WTC11 (cell line): Measurements from ENCODE around the gene CCBE1. TPM values are rescaled to one million over a fixed set of nuclear protein-coding genes. Genes with fewer than 3 reads are reported as not detected.

Experiments
- ATAC-seq: fragments of 200-7000 bp; cut with Tn5 transposase; 2 replicates; pipeline ENCODE4 v1.10.0; 2021; ENCODE audit warnings: mild to moderate bottlenecking, moderate library complexity
- CTCF ChIA-PET: fragments of 300-600 bp; sonication (Branson Sonifier 250); formaldehyde crosslinking; loops from one replicate; lab custom pipeline; 2021; ENCODE audit warnings: antibody characterized with exemption; lab: Charles Lee
- POLR2A ChIA-PET: fragments of 350-600 bp; sonication (Branson Sonifier 250); formaldehyde crosslinking; loops from one replicate; lab custom pipeline; 2021; ENCODE audit warnings: antibody characterized with exemption; lab: Charles Lee
- DNase-seq: peaks from one replicate; pipeline ENCODE4 v3.0.0; 2021; ENCODE audit warnings: low spot score
- H3K27ac Mint-ChIP-seq: 2 replicates; pipeline ENCODE4 v1.8.0; 2021; ENCODE audit warnings: mixed read lengths
- H3K27me3 Mint-ChIP-seq: 2 replicates; pipeline ENCODE4 v1.8.0; 2021; ENCODE audit warnings: low read depth, mild to moderate bottlenecking, moderate library complexity, mixed read lengths
- H3K36me3 Mint-ChIP-seq: 2 replicates; pipeline ENCODE4 v1.8.0; 2021; ENCODE audit warnings: mixed read lengths
- H3K4me1 Mint-ChIP-seq: 2 replicates; pipeline ENCODE4 v1.8.0; 2022; ENCODE audit warnings: mixed read lengths
- H3K4me3 Mint-ChIP-seq: 2 replicates; pipeline ENCODE4 v1.8.0; 2021; ENCODE audit warnings: mild to moderate bottlenecking, moderate library complexity, mixed read lengths
- H3K9me3 Mint-ChIP-seq: 2 replicates; pipeline ENCODE4 v1.8.0; 2021; ENCODE audit warnings: mixed read lengths
- ATF1 ChIP-seq: sonication (generic); formaldehyde crosslinking; IDR thresholded peaks from 2 replicates; pipeline ENCODE4 v1.8.1; 2023; ENCODE audit warnings: mild to moderate bottlenecking, moderate library complexity, missing genetic modification reagents
- IRF2 ChIP-seq: sonication (generic); formaldehyde crosslinking; IDR thresholded peaks from 2 replicates; pipeline ENCODE4 v1.8.0; 2022; ENCODE audit warnings: low read depth, missing genetic modification reagents, borderline replicate concordance
- NFATC4 ChIP-seq: fragments of 250-450 bp; sonication (Bioruptor Pico); IDR thresholded peaks from 2 replicates; pipeline ENCODE4 v1.9.0; 2021; ENCODE audit warnings: mild to moderate bottlenecking
- SOX15 ChIP-seq: fragments of 250-450 bp; sonication (Bioruptor Pico); IDR thresholded peaks from 2 replicates; pipeline ENCODE4 v1.9.0; 2021; ENCODE audit warnings: mild to moderate bottlenecking
- TCF7 ChIP-seq: sonication (generic); formaldehyde crosslinking; IDR thresholded peaks from 2 replicates; pipeline ENCODE4 v1.8.0; 2022; ENCODE audit warnings: mild to moderate bottlenecking, low read depth, missing genetic modification reagents, moderate library complexity
- ZNF263 ChIP-seq: sonication (generic); formaldehyde crosslinking; IDR thresholded peaks from 2 replicates; pipeline ENCODE4 v1.8.1; 2022; ENCODE audit warnings: low read depth, mild to moderate bottlenecking, moderate library complexity, missing genetic modification reagents
- ZNF416 ChIP-seq: fragments of 250-450 bp; sonication (Bioruptor Pico); IDR thresholded peaks from 2 replicates; pipeline ENCODE4 v1.9.0; 2021; ENCODE audit warnings: mild to moderate bottlenecking, inconsistent platforms
- total RNA-seq: library from RNA; stranded (reverse); gene quantifications from 3 replicates; pipeline ENCODE4 v1.2.3, GENCODE V29; 2021
- TF ChIP-seq, protein P1 (sequence below): sonication (generic); formaldehyde crosslinking; IDR thresholded peaks from 2 replicates; pipeline ENCODE4 v1.8.0; 2022; ENCODE audit warnings: mild to moderate bottlenecking, missing genetic modification reagents
- TF ChIP-seq, protein P2 (sequence below): fragments of 250-450 bp; sonication (Bioruptor Pico); IDR thresholded peaks from 2 replicates; pipeline ENCODE4 v2.1.2; 2022; ENCODE audit warnings: mild to moderate bottlenecking, moderate library complexity
- TF ChIP-seq, protein P3 (sequence below): sonication (generic); formaldehyde crosslinking; IDR thresholded peaks from 2 replicates; pipeline ENCODE4 v1.8.1; 2023; ENCODE audit warnings: mild to moderate bottlenecking, moderate library complexity, missing genetic modification reagents
- TF ChIP-seq, protein P4 (sequence below): fragments of 250-450 bp; sonication (Bioruptor Pico); IDR thresholded peaks from 2 replicates; pipeline ENCODE4 v1.8.0; 2021; ENCODE audit warnings: mild to moderate bottlenecking
- TF ChIP-seq, protein P5 (sequence below): sonication (generic); formaldehyde crosslinking; conservative IDR thresholded peaks from 2 replicates; pipeline ENCODE4 v1.8.1; 2022; ENCODE audit warnings: mild to moderate bottlenecking, missing genetic modification reagents
- TF ChIP-seq, protein P6 (sequence below): sonication (generic); formaldehyde crosslinking; IDR thresholded peaks from 2 replicates; pipeline ENCODE4 v1.8.1; 2022; ENCODE audit warnings: mild to moderate bottlenecking, moderate library complexity, missing genetic modification reagents
- TF ChIP-seq, protein P7 (sequence below): fragments of 200-600 bp; IDR thresholded peaks from 2 replicates; pipeline ENCODE4 v1.8.0; 2022; ENCODE audit warnings: antibody characterized with exemption
- TF ChIP-seq, protein P8 (sequence below): sonication (generic); formaldehyde crosslinking; conservative IDR thresholded peaks from 2 replicates; pipeline ENCODE4 v1.8.1; 2023; ENCODE audit warnings: mild to moderate bottlenecking, low read depth, missing genetic modification reagents, moderate library complexity

Gene CCBE1
- total RNA-seq, 1 experiment from 2014 or later: 9.7 TPM

DNA sequence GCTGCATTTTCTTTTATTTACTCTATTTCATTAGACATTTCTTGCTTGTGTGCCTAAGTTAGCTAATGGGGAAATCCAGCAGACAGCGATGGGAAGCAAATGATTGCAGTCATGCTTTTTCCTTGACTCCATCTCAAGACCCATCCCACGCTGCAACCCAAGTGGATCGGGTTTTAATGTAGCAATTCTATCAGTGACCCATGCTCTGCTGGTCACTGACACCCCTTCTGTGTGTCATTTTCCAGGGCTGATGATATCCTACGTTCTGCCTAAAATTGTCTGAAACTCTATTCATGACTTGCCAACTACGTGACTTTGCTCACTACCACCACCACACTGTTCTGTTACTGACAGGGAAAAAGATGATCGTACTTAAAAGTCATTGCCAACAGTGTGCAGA is 129.8 kb downstream of the CCBE1 start:
- Mint-ChIP-seq H3K36me3 (no peaks in the 10 kb centered on the region), H3K4me3 (no peak overlapping the region), H3K9me3 (no peaks in the 10 kb centered on the region), H3K4me1 (peaks cover 32% of the 10 kb centered on the region), H3K27ac (no peak overlapping the region), H3K27me3 (no peaks in the 10 kb centered on the region)
- TF ChIP-seq ATF1 (CRISPR knock-in tag) (no peak), IRF2 (CRISPR knock-in tag) (no peak), SOX15 (CRISPR knock-in tag) (no peak)
- TF ChIP-seq, protein P1, sequence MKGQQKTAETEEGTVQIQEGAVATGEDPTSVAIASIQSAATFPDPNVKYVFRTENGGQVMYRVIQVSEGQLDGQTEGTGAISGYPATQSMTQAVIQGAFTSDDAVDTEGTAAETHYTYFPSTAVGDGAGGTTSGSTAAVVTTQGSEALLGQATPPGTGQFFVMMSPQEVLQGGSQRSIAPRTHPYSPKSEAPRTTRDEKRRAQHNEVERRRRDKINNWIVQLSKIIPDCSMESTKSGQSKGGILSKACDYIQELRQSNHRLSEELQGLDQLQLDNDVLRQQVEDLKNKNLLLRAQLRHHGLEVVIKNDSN (CRISPR knock-in tag): no peak
- ATAC-seq (no peak), DNase-seq (no peak)
- POLR2A ChIA-PET: no interaction called here
- CTCF ChIA-PET: interaction anchor here (0.6 to 1.1 kb wide), 2 partner anchors 9 to 1741 kb away, joined by 4 to 5 read pairs; no protein-coding TSS in a partner anchor

DNA sequence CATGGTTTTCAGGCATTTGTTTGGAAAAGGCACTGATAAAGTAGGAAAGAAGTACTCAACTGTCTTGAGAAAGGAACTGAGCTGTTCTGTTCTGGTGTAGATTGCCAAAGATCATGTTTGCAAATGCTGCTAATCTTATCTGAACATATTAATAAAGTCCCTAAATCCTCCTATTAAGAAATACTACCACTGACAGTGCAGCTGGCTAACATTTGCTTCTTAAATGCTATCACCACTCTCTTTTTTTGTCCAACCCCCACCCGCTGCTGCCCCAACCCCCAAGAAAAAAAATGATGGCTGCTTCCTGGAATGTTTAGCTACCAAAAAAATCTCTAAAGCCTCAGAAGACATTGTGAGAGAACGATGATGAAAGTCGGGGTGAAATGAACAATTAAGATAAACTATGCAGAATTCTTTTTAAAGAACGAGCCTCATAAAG is 130.7 kb downstream of the CCBE1 start:
- H3K9me3 Mint-ChIP-seq: no peaks in the 10 kb centered on the region
- no peak for DNase-seq
- no peaks in the 10 kb centered on the region for H3K27me3 Mint-ChIP-seq
- H3K4me3 Mint-ChIP-seq: no peak overlapping the region
- POLR2A ChIA-PET: no interaction called here
- no peak overlapping the region for H3K27ac Mint-ChIP-seq
- TF ChIP-seq, protein P2, sequence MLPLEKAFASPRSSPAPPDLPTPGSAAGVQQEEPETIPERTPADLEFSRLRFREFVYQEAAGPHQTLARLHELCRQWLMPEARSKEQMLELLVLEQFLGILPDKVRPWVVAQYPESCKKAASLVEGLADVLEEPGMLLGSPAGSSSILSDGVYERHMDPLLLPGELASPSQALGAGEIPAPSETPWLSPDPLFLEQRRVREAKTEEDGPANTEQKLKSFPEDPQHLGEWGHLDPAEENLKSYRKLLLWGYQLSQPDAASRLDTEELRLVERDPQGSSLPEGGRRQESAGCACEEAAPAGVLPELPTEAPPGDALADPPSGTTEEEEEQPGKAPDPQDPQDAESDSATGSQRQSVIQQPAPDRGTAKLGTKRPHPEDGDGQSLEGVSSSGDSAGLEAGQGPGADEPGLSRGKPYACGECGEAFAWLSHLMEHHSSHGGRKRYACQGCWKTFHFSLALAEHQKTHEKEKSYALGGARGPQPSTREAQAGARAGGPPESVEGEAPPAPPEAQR: no peak
- TF ChIP-seq SOX15 (CRISPR knock-in tag): no peak
- TF ChIP-seq TCF7 (CRISPR knock-in tag): no peak
- TF ChIP-seq, protein P3, sequence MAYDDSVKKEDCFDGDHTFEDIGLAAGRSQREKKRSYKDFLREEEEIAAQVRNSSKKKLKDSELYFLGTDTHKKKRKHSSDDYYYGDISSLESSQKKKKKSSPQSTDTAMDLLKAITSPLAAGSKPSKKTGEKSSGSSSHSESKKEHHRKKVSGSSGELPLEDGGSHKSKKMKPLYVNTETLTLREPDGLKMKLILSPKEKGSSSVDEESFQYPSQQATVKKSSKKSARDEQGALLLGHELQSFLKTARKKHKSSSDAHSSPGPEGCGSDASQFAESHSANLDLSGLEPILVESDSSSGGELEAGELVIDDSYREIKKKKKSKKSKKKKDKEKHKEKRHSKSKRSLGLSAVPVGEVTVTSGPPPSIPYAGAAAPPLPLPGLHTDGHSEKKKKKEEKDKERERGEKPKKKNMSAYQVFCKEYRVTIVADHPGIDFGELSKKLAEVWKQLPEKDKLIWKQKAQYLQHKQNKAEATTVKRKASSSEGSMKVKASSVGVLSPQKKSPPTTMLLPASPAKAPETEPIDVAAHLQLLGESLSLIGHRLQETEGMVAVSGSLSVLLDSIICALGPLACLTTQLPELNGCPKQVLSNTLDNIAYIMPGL (CRISPR knock-in tag): no peak
- TF ChIP-seq NFATC4 (CRISPR knock-in tag): no peak
- TF ChIP-seq, protein P4, sequence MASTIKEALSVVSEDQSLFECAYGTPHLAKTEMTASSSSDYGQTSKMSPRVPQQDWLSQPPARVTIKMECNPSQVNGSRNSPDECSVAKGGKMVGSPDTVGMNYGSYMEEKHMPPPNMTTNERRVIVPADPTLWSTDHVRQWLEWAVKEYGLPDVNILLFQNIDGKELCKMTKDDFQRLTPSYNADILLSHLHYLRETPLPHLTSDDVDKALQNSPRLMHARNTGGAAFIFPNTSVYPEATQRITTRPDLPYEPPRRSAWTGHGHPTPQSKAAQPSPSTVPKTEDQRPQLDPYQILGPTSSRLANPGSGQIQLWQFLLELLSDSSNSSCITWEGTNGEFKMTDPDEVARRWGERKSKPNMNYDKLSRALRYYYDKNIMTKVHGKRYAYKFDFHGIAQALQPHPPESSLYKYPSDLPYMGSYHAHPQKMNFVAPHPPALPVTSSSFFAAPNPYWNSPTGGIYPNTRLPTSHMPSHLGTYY (CRISPR knock-in tag): no peak
- no peak for TF ChIP-seq ZNF416
- TF ChIP-seq, protein P5, sequence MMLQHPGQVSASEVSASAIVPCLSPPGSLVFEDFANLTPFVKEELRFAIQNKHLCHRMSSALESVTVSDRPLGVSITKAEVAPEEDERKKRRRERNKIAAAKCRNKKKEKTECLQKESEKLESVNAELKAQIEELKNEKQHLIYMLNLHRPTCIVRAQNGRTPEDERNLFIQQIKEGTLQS (CRISPR knock-in tag): no peak
- TF ChIP-seq, protein P6, sequence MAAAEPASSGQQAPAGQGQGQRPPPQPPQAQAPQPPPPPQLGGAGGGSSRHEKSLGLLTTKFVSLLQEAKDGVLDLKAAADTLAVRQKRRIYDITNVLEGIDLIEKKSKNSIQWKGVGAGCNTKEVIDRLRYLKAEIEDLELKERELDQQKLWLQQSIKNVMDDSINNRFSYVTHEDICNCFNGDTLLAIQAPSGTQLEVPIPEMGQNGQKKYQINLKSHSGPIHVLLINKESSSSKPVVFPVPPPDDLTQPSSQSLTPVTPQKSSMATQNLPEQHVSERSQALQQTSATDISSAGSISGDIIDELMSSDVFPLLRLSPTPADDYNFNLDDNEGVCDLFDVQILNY (CRISPR knock-in tag): no peak
- TF ChIP-seq, protein P7, sequence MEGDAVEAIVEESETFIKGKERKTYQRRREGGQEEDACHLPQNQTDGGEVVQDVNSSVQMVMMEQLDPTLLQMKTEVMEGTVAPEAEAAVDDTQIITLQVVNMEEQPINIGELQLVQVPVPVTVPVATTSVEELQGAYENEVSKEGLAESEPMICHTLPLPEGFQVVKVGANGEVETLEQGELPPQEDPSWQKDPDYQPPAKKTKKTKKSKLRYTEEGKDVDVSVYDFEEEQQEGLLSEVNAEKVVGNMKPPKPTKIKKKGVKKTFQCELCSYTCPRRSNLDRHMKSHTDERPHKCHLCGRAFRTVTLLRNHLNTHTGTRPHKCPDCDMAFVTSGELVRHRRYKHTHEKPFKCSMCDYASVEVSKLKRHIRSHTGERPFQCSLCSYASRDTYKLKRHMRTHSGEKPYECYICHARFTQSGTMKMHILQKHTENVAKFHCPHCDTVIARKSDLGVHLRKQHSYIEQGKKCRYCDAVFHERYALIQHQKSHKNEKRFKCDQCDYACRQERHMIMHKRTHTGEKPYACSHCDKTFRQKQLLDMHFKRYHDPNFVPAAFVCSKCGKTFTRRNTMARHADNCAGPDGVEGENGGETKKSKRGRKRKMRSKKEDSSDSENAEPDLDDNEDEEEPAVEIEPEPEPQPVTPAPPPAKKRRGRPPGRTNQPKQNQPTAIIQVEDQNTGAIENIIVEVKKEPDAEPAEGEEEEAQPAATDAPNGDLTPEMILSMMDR: no peak
- TF ChIP-seq, all 79 proteins: peak for 0
- no peak for ATAC-seq
- CTCF ChIA-PET: interaction anchor here (0.6 kb wide), 1 partner anchor 1740 kb away, joined by 5 read pairs; no protein-coding TSS in a partner anchor
- Mint-ChIP-seq H3K36me3 (no peaks in the 10 kb centered on the region), H3K4me1 (peaks cover 32% of the 10 kb centered on the region)

DNA sequence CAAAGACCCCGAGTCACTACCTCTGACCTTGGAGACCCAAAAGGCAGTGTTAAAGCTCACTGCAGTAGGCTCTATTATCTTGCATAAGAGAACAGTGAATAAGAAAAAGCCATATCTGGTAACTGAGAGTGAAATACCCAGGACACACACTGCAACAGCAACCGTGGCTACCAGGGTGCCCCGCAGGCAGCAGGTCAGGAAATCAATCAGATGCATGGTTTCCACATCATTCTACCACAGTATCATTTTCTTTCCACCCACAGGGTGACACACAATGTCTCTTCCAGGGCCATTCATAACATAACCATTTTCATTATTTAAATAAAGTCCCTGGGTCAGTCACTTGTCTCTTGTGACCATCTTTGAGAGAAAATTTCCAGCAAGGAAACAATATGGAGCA is 131.3 kb downstream of the CCBE1 start:
- H3K4me3 Mint-ChIP-seq: no peak overlapping the region
- peaks cover 29% of the 10 kb centered on the region for H3K4me1 Mint-ChIP-seq
- no peaks in the 10 kb centered on the region for H3K27me3 Mint-ChIP-seq
- CTCF ChIA-PET: no interaction called here
- peak overlapping the region; percentile 33; the same call in 1 of the 2 replicates for H3K27ac Mint-ChIP-seq
- DNase-seq: no peak
- POLR2A ChIA-PET: no interaction called here
- no peak; the same call in 1 of the 2 replicates for ATAC-seq
- no peaks in the 10 kb centered on the region for H3K9me3 Mint-ChIP-seq
- TF ChIP-seq ZNF263 (CRISPR knock-in tag): no peak
- TF ChIP-seq, protein P8, sequence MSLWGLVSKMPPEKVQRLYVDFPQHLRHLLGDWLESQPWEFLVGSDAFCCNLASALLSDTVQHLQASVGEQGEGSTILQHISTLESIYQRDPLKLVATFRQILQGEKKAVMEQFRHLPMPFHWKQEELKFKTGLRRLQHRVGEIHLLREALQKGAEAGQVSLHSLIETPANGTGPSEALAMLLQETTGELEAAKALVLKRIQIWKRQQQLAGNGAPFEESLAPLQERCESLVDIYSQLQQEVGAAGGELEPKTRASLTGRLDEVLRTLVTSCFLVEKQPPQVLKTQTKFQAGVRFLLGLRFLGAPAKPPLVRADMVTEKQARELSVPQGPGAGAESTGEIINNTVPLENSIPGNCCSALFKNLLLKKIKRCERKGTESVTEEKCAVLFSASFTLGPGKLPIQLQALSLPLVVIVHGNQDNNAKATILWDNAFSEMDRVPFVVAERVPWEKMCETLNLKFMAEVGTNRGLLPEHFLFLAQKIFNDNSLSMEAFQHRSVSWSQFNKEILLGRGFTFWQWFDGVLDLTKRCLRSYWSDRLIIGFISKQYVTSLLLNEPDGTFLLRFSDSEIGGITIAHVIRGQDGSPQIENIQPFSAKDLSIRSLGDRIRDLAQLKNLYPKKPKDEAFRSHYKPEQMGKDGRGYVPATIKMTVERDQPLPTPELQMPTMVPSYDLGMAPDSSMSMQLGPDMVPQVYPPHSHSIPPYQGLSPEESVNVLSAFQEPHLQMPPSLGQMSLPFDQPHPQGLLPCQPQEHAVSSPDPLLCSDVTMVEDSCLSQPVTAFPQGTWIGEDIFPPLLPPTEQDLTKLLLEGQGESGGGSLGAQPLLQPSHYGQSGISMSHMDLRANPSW (CRISPR knock-in tag): no peak
- no peaks in the 10 kb centered on the region for H3K36me3 Mint-ChIP-seq
